NCI-H2081 treated with DMSO at 0.1 percent for 48 hours (cell line): Measurements from ENCODE around the gene SPHK2.
"Not testable (repeated sequence)": the region's sequence is repeated elsewhere in the genome, so short reads cannot be mapped to it uniquely, and the experiment has no call there.

ENCODE experiments used
- DNase-seq: peaks from one replicate; lab custom pipeline; 2025; lab: John Stamatoyannopoulos, UW

The SPHK2 gene

DNA sequence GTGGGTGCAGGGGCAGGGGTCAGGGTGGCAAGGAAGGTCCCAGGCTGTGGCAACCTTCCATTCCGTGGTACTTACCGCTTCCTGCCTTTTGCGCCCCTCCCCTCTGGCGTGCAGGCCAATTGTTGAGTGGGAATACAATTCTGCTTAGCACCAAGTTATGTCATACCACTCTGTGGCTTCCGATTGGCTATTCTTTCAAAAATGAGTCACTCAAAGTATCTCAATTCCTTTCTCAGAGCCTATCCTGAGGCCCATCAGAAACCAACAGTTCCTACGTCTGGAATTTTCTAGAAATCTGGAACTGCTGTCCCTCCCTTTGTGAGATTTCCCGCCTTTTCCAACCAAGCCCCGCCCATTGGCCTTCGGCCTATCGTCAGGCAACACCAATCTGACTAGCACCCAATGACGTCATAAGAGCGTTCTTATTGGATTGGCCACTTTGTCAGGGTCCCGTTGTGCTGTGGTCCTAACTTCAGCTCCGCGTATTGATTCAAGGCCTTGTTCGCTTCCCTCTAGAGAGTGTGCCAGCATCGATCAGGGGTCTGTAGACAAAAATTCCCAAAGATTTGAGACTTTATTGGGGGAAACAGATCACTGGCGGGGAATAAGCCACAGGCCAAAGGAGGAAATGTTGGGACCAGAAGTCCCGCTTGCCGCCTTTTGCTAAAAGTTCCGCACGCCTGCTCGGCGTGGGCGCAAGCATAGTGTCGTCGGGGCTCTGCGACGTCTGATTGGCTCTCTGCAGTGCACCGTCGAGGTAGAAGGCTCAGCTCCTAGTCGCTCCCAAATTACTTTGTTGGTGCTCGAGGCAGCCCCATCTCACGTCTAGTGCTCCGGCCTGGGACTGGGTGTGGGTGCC is 41.8 kb downstream of the SPHK2 start:
- peak; percentile 94 for DNase-seq

DNA sequence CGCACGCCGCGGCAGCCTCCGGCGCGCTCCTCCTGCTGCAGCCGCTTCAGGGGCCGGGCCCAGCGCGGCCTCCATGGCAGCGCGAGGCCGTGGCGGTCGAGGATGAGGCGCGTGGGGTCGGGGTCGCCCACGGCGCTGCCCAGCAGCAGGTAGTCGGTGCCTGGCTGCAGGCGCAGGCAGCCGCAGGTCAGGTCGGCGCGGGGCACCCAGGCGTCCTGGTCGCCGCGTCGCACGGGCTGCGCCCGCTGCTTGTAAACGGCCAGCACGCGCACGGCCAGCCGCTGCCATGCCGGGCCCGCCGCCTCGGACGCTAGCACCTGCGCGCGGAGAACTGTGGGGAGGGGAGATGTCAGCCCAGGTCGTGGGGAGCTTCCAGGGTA is 42.4 kb downstream of the SPHK2 start:
- DNase-seq, result no peak

DNA sequence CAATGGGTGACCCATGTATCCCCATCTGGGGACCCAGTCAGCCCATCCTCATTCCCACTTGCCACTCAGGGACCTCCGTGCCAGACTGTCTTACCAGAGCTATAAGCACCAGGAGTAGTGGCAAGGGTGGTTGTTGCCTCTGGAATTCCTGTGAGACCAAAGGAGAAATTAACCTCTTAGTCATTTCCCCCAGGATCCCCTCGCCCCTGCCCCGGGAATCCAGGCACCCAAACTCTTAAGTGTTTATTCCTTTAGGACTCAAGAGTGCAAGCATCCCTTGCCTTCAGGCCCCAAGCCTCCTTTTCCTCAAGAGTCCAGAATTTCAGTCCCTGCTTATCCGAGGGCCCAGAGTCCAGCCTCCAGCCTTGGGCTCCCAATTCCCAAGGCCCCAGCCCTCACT is 44.4 kb downstream of the SPHK2 start:
- no peak for DNase-seq

DNA sequence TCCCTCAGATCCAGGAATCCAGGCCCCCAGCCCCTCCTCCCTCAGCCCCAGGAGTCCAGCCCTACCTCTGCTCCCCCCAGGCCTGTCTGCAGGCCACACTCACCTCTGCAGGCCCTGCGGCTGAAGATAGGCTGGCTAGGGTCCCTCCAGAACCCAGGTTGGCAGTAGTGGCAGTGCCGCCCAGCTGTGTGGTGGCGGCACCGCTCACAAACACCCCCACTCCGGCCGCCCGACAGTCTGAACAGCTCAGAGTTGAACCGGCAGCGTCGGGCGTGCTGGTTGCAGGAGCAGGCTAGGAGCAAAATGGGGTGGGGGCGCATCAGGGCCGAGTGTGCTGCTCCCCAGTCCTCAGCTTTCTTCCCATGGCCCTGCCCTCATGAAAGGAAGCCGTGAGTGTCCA is 45.2 kb downstream of the SPHK2 start:
- DNase-seq, result no peak

DNA sequence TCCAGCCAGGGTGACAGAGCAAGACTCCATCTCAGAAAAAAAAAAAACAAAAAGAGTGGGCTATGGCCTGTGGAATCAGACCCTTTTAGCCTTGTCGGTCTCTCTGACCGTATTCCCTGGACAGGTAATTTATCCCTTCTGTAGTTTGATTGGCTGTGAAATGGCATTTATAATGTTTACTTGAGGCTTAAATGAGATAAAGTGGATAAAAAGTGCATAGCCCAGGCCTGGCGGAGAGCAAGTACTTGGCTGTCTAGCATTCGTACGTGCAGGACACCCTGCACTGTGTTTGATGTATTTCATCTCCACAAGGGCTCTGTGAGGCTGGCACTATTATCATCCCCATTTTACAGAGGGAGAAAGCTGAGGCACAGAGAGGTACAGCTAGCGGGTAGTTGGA is 46.5 kb downstream of the SPHK2 start:
- no peak for DNase-seq

DNA sequence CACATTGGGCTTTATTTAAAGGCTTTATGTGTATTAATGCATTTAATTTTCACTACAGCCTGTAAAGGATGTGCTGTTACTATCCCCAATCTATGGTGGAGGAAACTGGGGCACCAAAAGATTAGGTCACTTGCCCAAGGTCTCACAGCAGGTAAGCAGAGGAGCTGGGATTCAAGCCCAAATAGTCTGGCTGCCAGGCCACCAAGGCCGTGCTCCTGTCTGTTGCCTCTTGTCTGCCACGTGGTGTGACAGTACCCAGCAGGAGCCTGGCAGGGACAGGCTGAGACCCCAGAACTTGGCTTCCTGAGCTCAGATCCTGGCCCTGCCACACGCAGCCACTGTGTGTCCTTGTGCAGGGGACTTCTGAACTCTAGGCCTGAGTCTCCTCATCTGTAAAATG is 49.0 kb downstream of the SPHK2 start:
- no peak for DNase-seq

DNA sequence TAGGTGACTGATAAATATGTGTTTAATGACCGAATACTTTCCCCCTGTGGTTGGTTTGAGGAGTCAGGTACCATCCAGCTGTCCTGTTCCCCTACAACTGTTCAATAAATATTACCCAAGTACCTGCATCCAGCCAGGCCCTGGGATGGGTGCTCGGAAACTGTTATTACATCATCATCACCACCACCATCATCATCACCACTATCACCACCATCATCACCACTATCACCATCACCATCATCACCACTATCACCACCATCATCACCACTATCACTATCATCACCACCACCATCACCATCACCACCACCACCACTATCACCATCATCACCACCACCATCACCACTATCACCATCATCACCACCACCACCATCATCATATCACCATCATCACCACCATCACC is 49.5 kb downstream of the SPHK2 start:
- no peak for DNase-seq

DNA sequence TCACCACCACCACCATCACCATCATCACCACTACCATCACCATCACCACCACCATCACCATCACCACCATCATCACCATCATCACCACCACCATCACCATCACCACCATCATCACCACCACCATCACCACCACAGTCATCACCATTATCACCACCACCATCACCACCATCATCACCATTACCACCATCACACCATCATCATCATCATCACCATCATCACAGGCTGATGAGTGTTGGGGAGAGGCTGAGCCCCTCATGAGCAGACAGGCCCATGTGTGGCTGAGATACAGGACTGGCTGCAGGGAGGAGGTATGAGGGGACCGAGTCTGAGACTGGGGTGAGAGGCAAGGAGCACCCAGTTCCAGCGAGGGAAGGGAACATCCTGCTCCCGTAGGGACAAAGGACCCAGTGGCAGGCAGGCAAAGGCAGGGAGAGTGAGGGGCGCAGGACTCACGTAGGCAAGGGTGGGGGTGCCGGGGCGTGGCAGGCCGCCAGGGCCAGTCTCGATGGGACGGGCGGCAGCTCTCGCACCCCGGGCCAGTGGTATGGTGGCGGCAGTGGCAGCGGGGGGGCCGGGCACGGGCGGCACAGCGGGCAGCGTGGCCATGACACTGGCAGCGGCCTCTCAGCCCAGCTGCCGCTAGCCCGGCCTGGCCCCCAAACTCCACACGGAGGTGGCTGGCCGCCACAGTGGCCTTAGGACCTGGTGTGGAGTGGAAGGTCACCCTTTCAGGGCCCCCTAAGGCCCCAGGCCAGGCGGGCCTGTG is 50.8 kb downstream of the SPHK2 start:
- DNase-seq, result no peak

DNA sequence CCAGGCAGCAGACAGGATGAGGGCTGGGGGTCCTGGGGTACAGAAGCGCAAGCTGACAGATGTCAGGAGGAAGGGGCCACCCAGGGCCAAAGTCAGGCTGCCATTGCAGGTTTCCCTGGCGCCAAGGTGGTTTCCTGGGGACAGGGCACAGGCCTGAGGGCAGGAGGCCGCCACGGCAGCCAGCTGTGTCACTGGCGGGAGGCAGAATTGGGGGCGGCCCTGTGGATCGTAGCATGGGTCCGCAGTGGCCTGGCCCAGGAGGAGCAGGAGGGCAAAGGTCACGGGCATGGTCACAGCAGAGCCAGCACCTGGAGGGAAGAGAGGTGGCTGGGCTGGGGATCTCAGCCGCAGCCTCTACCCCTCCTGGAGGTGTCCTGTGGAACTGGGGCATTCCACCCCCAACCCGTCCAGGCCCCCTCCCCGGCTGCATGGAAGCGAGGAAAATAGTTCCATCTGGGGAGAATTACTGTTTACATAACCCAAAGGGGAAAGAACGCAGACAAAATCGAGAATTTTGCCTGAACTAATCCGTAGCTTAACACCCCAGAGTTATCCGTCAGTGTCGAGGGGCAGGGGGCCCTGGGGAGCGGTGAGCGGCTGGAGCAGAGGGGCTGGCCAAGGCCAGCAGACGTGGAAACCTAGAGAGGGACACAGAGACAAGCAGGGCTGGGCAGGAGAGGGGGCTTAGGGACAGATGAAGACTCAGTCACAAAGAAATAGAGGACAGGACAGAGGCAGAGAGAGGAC is 51.6 kb downstream of the SPHK2 start:
- DNase-seq, result no peak

DNA sequence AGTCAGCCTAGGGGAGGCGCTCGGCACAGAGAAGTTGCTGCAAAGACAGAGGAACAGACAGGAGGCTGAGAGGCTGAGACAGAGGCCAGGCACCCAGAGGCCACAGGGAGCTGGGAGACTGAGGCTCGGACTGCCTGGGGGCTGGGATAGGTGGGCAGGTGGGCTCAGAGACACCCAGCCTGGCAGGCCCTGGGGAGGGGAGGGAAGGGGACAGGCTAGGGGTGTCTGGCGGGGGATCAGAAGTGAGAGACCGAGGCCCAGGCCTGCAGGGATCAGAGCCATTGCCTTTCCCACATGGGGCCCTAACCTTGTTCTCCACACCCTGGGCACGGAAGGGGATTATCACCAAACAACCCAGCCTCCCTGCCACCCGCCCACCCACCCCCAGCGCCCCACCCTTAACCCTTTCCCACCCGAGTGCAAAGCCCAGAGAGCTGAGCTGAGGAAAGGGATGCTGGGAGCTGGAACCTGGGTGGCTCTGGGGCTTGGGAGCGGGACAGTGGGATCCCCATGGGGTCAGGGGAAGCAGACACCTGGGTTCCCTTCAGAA is 52.2 kb downstream of the SPHK2 start:
- no peak for DNase-seq

DNA sequence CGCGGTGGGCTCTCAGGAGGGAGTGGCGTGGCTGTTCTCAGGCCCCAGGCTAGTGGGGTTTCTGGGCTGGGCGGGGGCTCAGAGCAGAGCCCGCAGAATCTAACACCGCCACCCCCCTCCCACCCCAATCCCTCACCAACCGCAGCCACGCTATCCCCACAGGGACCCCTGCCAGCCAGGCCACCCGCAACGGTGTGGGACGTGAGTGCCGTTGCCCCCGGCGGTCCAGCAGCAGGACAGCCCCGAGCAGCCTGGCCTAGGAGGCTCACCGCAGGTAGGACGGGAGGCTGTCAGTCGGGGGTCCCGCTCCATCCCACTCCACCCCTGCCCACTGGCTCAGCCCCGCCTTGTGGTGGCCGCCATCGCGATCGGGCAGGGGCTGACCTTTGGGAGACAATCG is 53.7 kb downstream of the SPHK2 start, which contains the start of gene NTN5:
NTN5 (minus strand) TSS at position 24 of the 400 bp plus-strand sequence. CDS start 2,031 bp downstream, outside the sequence.
- no peak for DNase-seq

DNA sequence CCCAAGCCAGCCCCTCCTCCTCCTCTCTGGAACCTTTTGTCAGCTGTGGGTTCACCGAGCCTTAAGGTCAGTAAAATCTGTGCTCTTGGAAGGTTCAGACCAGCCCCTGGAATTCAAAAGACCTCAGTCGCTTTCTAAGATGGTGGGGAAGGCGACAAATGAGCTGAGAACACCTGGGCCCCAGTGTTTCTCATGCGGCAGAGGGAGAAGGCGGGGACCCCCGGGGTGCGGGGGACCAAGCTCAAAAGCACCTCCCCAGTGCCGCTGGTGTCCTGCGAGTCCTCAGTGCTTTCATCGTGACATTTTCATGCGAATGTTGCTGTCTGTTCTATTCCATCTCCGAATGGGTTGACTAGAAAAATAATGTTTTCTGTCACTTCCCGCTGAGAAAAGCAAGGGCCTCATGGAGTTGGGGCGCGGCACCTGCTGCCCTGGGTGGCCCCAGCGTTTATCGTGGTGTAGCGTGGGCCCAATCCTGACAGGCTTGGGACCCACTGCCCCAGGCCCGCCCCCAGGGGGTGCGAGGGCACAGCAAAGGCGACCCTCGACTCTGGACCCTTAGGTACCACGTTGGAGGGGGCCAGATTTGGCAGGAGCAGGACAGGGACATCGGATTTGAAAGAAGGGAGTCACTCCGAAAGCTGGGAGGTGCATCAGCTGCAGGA is 54.3 kb downstream of the SPHK2 start:
- DNase-seq, result no peak

DNA sequence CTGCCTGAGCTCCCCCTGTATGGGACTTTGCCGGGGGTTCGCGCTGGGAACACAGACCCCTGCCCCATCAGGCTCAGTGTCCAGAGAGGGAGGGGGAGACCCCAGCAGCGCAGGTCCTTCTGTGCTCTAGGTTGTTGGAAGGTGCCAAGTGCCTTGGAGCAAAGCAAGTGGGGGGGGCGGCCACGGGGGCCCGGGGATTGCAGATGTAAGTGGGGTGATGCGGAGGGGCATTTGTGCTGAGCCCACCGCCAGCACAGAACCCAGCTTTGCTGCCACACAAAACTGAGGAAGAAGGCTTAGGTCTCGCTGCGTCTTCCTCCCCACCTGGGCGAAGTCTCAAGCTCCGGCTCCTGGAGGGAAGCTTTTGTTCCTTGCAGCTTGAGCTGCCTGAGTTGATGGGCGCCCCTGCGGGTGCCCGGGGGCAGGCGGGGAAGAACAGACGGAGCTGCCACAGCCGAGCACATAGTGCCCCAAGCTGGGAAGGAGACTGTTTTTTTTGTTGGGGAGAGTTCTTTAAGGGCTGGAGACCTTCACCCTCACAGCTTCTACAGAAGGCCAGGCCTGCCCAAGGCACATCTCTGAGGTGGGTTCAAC is 55.0 kb downstream of the SPHK2 start:
- DNase-seq, result no peak

DNA sequence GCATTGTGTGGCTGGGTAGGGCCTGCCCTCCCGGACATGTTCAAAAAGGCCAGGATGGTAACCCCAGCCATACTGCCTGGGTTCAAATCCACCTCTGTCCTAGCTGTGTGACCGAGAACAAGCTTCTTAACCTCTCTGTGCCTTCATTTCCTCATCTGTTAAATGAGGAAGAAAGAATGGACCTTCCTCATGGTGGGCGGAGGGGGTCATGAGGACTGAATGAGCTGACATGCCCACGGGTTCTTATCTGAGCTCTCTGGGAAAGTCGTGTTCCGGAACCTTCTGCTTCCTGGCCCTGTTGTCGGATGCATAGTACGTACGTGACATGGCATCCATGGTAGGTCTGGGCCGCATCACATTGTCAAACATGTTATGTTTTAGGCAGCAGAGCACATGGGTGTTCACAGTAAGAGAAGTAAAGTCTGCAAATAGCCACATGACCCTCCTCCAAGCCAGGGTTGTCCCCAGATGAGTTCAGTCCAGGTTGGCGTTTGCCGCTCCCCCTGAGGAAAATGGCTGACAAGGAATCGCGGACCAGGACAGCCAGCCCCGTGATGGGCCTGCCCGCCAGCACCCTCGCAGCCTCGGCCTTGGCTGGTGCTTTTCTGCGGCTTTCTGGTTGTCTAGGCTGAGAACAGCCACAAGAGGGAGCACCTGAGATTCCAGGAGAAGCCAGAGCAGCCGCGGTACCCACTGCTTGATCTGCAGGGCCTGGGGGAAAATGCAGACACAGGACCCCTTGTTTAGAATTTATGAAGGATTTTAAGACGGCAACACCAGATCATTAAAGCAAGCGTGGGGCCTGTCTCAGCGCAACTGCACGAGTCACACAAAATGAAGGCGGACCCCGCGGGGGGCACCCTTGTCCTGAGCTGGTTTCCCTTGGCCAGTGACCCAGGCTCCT is 55.9 kb downstream of the SPHK2 start:
- DNase-seq, result no peak

DNA sequence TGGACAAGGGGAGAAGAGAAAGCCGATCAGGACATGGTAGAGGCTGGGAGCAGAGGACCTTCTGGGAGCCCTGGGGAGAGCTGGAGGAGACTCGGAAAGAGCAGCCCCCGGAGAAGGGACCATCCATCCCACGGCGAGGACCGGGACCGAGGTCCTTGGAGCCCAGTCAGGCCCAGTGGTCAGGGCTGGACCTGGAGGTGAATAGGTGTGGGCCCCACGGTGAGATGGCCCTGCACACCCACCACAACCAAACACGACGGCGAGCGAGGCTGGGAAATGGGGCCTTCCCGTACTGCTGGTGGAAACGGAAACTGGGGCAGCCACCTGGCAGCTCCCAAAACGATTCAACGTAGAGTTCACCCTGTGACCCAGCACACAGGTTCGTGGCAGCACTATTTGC is 57.2 kb downstream of the SPHK2 start:
- no peak for DNase-seq

DNA sequence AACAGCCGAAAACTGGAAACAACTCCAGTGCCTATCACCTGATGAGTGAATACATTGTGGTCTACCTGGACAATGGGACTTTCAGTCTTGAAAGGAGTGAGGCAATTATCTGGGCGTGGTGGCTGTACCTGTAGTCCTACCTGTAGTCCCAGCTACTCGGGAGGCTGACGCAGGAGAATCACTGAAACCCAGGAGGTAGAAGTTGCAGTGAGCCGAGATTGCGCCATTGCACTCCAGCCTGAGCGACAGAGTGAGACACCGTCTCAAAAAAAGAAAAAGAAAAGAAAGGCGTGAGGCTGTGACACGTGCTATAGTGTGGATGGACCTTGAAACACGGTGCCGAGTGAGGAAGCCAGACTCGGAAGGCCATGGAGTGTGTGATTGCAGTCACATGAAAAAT is 57.6 kb downstream of the SPHK2 start:
- no peak for DNase-seq

DNA sequence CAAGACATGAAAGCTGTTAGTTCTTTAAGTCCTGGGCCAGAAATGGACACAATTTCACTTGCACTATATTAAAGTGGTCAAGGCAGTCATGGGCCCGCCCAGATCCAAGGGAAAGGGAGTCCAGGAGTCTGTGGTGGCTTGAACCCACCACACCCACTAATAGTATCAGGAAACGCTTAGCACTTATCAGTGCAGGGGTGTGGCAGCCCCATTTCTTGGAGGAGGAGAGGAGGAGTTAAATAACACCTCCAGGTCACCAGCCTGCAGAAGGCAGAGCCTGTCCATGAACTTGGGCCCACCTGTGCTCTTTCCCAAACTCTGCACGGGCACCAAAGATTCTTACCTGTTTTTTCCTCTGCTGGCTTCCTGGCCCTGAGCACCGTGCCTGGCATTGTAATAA is 58.9 kb downstream of the SPHK2 start:
- DNase-seq, result no peak

DNA sequence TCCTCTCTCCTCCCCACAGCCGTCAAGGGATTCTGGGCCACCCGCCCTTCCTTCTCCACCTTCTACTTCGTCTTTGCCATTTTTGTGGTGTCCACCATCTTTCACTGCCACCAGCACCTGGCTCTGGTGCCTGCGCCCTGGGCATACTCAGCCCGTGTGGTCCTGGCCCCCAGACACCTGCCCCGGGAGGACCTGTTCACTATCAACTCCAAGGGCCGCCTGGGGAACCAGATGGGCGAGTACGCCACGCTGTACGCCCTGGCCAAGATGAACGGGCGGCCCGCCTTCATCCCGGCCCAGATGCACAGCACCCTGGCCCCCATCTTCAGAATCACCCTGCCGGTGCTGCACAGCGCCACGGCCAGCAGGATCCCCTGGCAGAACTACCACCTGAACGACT is 60.7 kb downstream of the SPHK2 start:
- not testable (repeated sequence) for DNase-seq
